K562 (cell line): ENCODE results near the gene AKAP6. TPM values are rescaled to one million over a fixed set of nuclear protein-coding genes. Genes with fewer than 3 reads are reported as not detected.

ENCODE experiments used
- ATAC-seq: fragments of 200-7000 bp; cut with Tn5 transposase; 3 replicates; pipeline ENCODE4 v1.9.1; 2020; ENCODE audit warnings: moderate library complexity
- BruUV-seq: library from RNA; stranded (reverse); fragments of 400-500 nt; replicated peaks from 2 replicates; lab custom pipeline; 2021; lab: Mats Ljungman, UMichigan
- CTCF ChIA-PET: fragments of 300-600 bp; formaldehyde crosslinking; extraction: SDS; loops from one replicate; lab custom pipeline; 2021; ENCODE audit warnings: low intra/inter-chr PET ratio; lab: Yijun Ruan, JAX
- POLR2A ChIA-PET: fragments of 300-600, 350-650 bp; sonication (Branson Sonifier 250); formaldehyde crosslinking; extraction: SDS; loops from one replicate; lab custom pipeline; 2021; ENCODE audit warnings: antibody characterized with exemption, inconsistent platforms; lab: Yijun Ruan, JAX
- DNase-seq, 4 experiments: peaks; one replicate each; pipeline versions ENCODE4 v3.0.0 to v3.0.0-alpha.2; 2011 to 2018; ENCODE audit warnings: low spot score in 3 of 4, mixed read lengths in 3 of 4; ENCODE audit errors: extremely low read depth in 1 of 4
- FAIRE-seq: peaks from 2 replicates; lab custom pipeline; 2011; peaks lifted over from hg19 to GRCh38; lab: Jason Lieb, UNC
- H2AFZ ChIP-seq: 2 replicates; pipeline ENCODE4 v1.6.0; 2011; ENCODE audit warnings: low read depth, low read length, control low read depth, inconsistent platforms
- H3K27ac ChIP-seq: fragments of 200-600 bp; 3 replicates; pipeline ENCODE4 v1.8.0; 2011; ENCODE audit warnings: low read depth, mild to moderate bottlenecking, control low read depth, inconsistent platforms, low read length, moderate library complexity, mixed read lengths; ENCODE audit errors: extremely low read depth
- H3K27me3 ChIP-seq, 2 experiments: fragments of 300-600 bp in 1 of 2; 2 replicates in 1 of 2; 3 replicates in 1 of 2; pipeline versions ENCODE4 v1.6.0 to v1.8.0; 2011; ENCODE audit warnings: inconsistent platforms in 2 of 2, low read length in 2 of 2, mild to moderate bottlenecking in 1 of 2, mixed read lengths in 1 of 2, moderate library complexity in 1 of 2; ENCODE audit not compliant: control insufficient read depth in 2 of 2, insufficient read depth in 2 of 2
- H3K36me3 ChIP-seq: fragments of 300-600 bp; 3 replicates; pipeline ENCODE4 v1.8.0; 2011; ENCODE audit warnings: mild to moderate bottlenecking, low read length, inconsistent platforms; ENCODE audit not compliant: control insufficient read depth, insufficient read depth
- H3K4me1 ChIP-seq, 2 experiments: fragments of 200-600 bp in 1 of 2; replicated peaks in 1 of 2; 2 replicates in 1 of 2; 3 replicates in 1 of 2; pipeline versions ENCODE4 v1.5.1 to v1.8.0; 2011; ENCODE audit warnings: inconsistent platforms in 2 of 2, low read length in 2 of 2, mild to moderate bottlenecking in 1 of 2, mixed read lengths in 1 of 2, moderate library complexity in 1 of 2; ENCODE audit not compliant: control insufficient read depth in 2 of 2, insufficient read depth in 2 of 2
- H3K4me2 ChIP-seq: 2 replicates; pipeline ENCODE4 v1.6.1; 2011; ENCODE audit warnings: low read length, control low read depth, inconsistent platforms, mixed read lengths; ENCODE audit not compliant: insufficient read depth
- H3K4me3 ChIP-seq: fragments of 200-600 bp; sonication (generic), shearing (Covaris generic); 2 replicates; pipeline ENCODE4 v1.5.1; 2016; ENCODE audit warnings: control low read depth, inconsistent platforms
- H3K79me2 ChIP-seq: fragments of 200-600 bp; 3 replicates; pipeline ENCODE4 v1.8.0; 2011; ENCODE audit warnings: low read length, inconsistent platforms; ENCODE audit not compliant: control insufficient read depth, insufficient read depth
- H3K9ac ChIP-seq, 2 experiments: 2 replicates each; pipeline versions ENCODE4 v1.6.0 to v1.6.1; 2011; ENCODE audit warnings: low read depth in 2 of 2, low read length in 2 of 2, control low read depth in 1 of 2, inconsistent platforms in 1 of 2, mild to moderate bottlenecking in 1 of 2, mixed read lengths in 1 of 2; ENCODE audit not compliant: insufficient read depth in 1 of 2
- H3K9me1 ChIP-seq: one replicate; pipeline ENCODE4 v1.6.0; 2011; ENCODE audit warnings: inconsistent platforms, mild to moderate bottlenecking, low read length, moderate library complexity; ENCODE audit not compliant: control insufficient read depth, insufficient read depth
- H3K9me3 ChIP-seq: replicated peaks from 2 replicates; pipeline ENCODE4 v1.5.1; 2011; ENCODE audit warnings: low read depth, low read length, inconsistent platforms; ENCODE audit not compliant: control insufficient read depth, insufficient read depth
- H4K20me1 ChIP-seq: replicated peaks from 2 replicates; pipeline ENCODE4 v1.6.1; 2011; ENCODE audit warnings: low read length, inconsistent platforms, mixed read lengths; ENCODE audit not compliant: control insufficient read depth, insufficient read depth
- CREBBP ChIP-seq: IDR thresholded peaks from one replicate; pipeline ENCODE4 v1.6.1; 2012; ENCODE audit warnings: low read depth, mild to moderate bottlenecking, control low read depth, inconsistent platforms, low read length
- E2F5 ChIP-seq: sonication (generic); formaldehyde crosslinking; IDR thresholded peaks from 2 replicates; pipeline ENCODE4 v1.8.0; 2022; ENCODE audit warnings: mild to moderate bottlenecking, missing genetic modification reagents
- FOXJ3 ChIP-seq: sonication (generic); formaldehyde crosslinking; IDR thresholded peaks from 2 replicates; pipeline ENCODE4 v1.4.0; 2020; ENCODE audit warnings: mild to moderate bottlenecking, missing genetic modification reagents
- PTTG1 ChIP-seq: fragments of 450-650 bp; IDR thresholded peaks from 2 replicates; pipeline ENCODE4 v1.6.1; 2016; ENCODE audit warnings: low read depth, mild to moderate bottlenecking, missing genetic modification characterization, missing compliant biosample characterization
- ZNF197 ChIP-seq: fragments of 200-800 bp; sonication (Bioruptor generic); IDR thresholded peaks from 2 replicates; pipeline ENCODE4 v1.6.1; 2016; ENCODE audit warnings: low read depth, missing genetic modification characterization, missing compliant biosample characterization
- WGBS: fragments of 100-300 bp; shearing (Covaris generic); methylation state at CpG from one replicate; pipeline ENCODE4 v1.1.6; 2016; ENCODE audit warnings: low coverage, mixed read lengths; ENCODE audit not compliant: insufficient coverage; ENCODE audit errors: missing lambda C conversion rate; 5-methylcytosine and 5-hydroxymethylcytosine counted together
- in situ Hi-C: fragments of 300-500 bp; cut with MboI; formaldehyde crosslinking; loops from 4 replicates; pipeline ENCODE4 v1.15.0; 2018; ENCODE audit warnings: inconsistent platforms, mixed read lengths
- intact Hi-C: fragments of 100-400 bp; cut with micrococcal nuclease; formaldehyde crosslinking; loops from 2 replicates; pipeline ENCODE4 v1.14.2; 2022
- polyA plus RNA-seq, 8 experiments: library from polyadenylated mRNA; depleted of rRNA in 4 of 8; stranded (reverse) in 5 of 8; unstranded in 3 of 8; fragments of >200 nt; fragmentation: Nextera tagmentation in 2 of 8; fragmentation: Illumina TruSeq in 1 of 8; extraction: Ambion mirVana in 2 of 8; extraction: Trizol in 1 of 8; gene quantifications; 2 replicates each; pipeline versions ENCODE4 v1.2.1 to v1.2.3, GENCODE V29; 2011 to 2014; ENCODE audit warnings: inconsistent platforms in 1 of 8, missing spikeins in 1 of 8
- total RNA-seq, 7 experiments: library from RNA; depleted of rRNA in 6 of 7; stranded (reverse); fragments of >200 nt in 6 of 7; fragmentation: Illumina TruSeq in 2 of 7; extraction: Trizol in 2 of 7; gene quantifications; 2 replicates each; pipeline versions ENCODE4 v1.2.1 to v1.2.3, GENCODE V29; 2011 to 2021; ENCODE audit warnings: low replicate concordance in 1 of 7

Gene AKAP6
- total and polyA plus RNA-seq, 9 of the 15 experiments (the other 6 are each of a cell fraction or from before 2014, with no cell fraction given): 0.03 to 1.7 (median 0.48) TPM

GRCh38 chr14:32724867-32725471 lies 395.9 kb downstream of the AKAP6 start:
- ChIA-PET CTCF (no interaction called here), POLR2A (no interaction called here)
- H4K20me1 ChIP-seq: no peaks in the 10 kb centered on the region
- no peak overlapping the region for H3K4me2 ChIP-seq
- intact Hi-C loops (no loop called here), in situ Hi-C loops (loop anchor here (25.0 kb wide), 1 partner anchor 1587 kb away; no protein-coding TSS in a partner anchor)
- no peaks in the 10 kb centered on the region for H3K9me1 ChIP-seq
- no peaks in the 10 kb centered on the region for H3K27me3 ChIP-seq
- no peak for TF ChIP-seq CREBBP
- no peak for TF ChIP-seq ZNF197 (CRISPR knock-in tag)
- no peak for TF ChIP-seq FOXJ3 (CRISPR knock-in tag)
- no peak for TF ChIP-seq PTTG1 (tag)
- no peak for TF ChIP-seq E2F5 (CRISPR knock-in tag)
- H3K9ac ChIP-seq: no peak overlapping the region
- no peak overlapping the region for H3K4me3 ChIP-seq
- H3K79me2 ChIP-seq: no peaks in the 10 kb centered on the region
- H3K9me3 ChIP-seq: no peaks in the 10 kb centered on the region
- no TSS peak for BruUV-seq
- no peaks in the 10 kb centered on the region for H3K36me3 ChIP-seq
- H3K4me1 ChIP-seq: no peaks in the 10 kb centered on the region
- 0% methylated on average over 4 of the region's 6 CpGs for WGBS
- DNase-seq: no peak
- H2AFZ ChIP-seq: no peak overlapping the region
- FAIRE-seq: no peak
- no peak overlapping the region for H3K27ac ChIP-seq
- ATAC-seq: no peak
